ENCODE measurements around the gene GPATCH2.

- TF ChIP-seq CTCF (IDR thresholded peaks at IDR 0.05; ENCODE audit: low read depth, low read length) (no peak), MAX (IDR thresholded peaks at IDR 0.05; ENCODE audit: low read depth, low read length) (no peak), POLR2A (IDR thresholded peaks at IDR 0.05; ENCODE audit: extremely low read depth, insufficient read length) (no peak), MYC (IDR thresholded peaks at IDR 0.05; ENCODE audit: low read depth, low read length) (no peak)
These were observed 10.1 kb downstream of the GPATCH2 start for GRCh38 chr1:217620814-217621213.

Data from NB4 (cell line).